CD4-positive, alpha-beta T cell treated with Interleukin-10 for 1 hour (primary cell): ENCODE data around the gene FSD1.
A peak's percentile ranks its signal among the peaks of the same experiment; 100 is the strongest.
"Not testable (repeated sequence)": the region's sequence is repeated elsewhere in the genome, so short reads cannot be mapped to it uniquely, and the experiment has no call there.

Source experiments
- DNase-seq: peaks from one replicate; pipeline ENCODE4 v3.0.0-alpha.2; 2020

FSD1 gene

DNA sequence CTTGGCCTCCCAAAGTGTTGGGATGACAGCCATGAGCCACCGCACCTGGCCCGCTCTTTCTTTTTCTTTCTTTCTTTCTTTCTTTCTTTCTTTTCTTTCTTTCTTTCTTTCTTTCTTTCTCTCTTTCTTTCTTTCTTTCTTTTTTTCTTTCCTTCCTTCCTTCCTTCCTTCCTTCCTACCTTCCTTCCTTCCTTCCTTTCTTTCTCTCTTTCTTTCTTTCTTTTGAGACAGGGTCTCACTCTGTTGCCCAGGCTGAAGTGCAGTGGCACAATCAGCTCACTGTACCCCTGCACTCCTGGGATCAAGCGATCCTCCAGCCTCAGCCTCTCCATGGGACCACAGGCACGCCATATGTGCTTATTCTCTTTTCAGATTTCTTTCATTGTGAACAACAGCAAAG, 18.3 kb upstream of the FSD1 start:
- not testable (repeated sequence) for DNase-seq

DNA sequence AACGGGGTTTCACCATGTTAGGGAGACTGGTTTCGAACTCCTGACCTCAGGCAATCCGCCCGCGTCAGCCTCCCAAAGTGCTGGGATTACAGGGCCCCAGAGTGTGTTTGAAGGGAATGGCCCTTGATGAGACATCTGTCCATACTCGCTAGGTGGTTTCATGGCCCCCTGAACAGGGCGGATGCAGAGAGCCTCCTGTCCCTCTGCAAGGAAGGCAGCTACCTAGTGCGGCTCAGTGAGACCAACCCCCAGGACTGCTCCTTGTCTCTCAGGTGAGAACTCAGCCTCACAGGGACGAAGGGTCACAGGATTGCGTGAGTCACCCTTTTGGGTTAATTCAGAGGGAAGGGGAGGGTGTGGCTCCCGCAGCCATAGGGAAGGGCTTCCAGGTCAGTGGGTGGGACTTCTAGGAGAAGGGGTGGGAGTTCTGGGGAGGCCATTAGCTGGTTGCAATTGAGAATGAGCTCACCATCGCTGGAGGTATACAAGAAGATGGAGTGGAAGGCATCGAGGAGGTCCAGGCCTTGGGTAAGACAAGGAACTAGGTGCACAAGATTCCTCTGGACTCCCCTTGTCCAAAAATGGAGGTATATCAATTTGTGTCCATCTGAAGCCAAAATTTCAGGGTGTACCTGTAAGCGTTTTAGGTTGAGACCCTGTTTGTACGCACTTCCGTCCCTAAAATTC, 16.2 kb upstream of the FSD1 start:
- DNase-seq: no peak

DNA sequence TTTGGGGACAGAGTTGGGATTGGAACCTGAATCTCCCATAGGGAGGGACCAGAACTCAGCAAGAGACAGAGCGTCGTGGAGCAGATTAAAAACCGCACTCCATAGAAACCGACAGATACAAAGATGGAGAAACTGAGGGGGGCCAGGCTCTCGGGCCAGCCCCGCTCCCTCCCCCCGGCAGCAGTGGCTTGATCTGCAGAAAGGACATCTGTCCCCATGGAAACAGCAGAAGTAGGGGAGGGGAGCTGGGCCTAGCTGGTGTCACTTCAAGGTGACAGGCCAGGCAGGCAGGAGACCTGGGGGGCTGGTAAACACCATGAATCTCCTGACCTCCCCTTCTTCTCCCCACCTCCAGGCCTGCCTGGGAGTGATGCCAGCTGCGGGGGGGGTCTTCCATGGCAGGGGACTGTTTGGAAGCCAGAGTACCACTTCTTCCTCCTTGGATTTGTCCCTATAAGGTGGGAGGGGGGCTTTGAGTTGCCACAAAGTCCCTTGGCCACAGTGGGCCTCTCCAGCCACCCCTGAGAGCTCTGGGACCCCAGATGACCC, 13.1 kb upstream of the FSD1 start:
- no peak for DNase-seq

DNA sequence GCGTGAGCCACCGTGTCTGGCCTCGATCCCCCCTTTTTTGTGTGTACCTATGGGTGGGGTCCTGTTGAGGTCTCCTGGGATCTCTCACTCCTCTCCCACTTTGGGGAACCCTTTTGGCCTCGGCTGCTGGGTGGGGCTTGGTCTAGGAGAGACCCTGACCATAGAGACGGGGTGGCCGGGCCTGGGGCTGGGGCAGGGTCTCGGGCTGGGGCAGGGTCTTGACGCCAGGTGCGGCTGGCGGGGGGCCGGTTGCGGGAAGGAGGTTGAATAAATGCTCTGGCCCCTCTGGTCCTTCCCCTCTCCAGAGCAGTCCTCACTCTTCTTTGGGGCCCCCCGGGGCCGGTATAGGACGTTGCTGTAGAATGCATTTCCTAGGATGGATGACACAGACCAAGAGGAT, 11.9 kb upstream of the FSD1 start:
- DNase-seq: no peak

DNA sequence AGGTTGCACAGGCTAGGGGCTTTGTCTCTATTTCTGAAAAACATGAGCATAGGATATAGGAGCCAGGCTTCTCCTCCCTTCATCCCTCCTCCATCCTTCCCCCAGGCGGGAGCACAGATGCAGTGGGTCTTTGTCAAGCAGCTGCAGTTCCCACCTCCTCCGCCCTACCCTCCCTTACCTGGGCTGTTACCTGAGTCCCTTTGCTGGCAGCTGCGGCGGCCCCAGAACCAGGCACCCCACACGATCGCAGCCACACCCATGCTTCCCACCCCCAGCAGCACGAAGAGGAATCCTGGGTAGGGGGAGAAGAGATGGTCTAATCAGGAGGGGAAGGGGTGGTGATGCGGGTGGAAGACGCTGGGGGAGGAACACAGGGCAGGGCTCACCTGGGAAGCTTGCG, 10.0 kb upstream of the FSD1 start:
- no peak for DNase-seq

DNA sequence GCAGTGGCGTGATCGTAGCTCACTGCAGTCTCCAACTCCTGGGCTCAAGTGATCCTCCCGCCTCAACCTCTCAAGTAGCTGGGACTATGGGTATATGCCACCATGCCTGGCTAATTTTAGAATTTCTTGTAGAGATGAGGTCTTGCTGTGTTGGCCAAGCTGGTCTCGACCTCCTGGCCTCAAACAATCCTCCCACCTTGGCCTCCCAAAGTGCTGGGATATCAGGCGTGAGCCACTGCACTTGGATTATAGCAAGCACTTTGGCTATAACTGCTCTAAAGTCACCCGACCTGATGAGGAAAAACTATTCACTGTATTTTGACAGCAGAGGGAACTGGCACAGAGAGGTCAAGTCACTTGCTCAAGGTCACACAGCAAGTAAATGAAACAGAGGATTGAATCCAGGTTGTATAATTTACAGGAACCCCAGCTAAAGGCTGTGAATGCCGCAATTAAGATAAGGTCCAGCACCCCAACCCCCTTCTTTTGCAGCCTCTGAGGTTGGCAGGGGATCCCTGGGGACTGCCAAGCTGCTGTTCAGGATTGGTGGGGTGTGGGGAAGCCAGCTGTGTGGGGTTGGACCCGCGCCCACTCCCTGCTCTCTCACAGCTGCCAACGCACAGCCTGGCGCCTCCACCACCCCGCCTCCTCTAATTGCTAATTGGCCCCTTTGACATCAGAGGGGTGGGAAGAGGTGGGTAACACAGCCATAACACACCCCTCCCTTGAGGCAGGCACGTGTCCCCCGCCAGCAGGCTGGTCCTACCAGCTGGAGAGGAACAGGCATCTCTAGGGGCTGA, 8.2 kb upstream of the FSD1 start:
- no peak for DNase-seq

DNA sequence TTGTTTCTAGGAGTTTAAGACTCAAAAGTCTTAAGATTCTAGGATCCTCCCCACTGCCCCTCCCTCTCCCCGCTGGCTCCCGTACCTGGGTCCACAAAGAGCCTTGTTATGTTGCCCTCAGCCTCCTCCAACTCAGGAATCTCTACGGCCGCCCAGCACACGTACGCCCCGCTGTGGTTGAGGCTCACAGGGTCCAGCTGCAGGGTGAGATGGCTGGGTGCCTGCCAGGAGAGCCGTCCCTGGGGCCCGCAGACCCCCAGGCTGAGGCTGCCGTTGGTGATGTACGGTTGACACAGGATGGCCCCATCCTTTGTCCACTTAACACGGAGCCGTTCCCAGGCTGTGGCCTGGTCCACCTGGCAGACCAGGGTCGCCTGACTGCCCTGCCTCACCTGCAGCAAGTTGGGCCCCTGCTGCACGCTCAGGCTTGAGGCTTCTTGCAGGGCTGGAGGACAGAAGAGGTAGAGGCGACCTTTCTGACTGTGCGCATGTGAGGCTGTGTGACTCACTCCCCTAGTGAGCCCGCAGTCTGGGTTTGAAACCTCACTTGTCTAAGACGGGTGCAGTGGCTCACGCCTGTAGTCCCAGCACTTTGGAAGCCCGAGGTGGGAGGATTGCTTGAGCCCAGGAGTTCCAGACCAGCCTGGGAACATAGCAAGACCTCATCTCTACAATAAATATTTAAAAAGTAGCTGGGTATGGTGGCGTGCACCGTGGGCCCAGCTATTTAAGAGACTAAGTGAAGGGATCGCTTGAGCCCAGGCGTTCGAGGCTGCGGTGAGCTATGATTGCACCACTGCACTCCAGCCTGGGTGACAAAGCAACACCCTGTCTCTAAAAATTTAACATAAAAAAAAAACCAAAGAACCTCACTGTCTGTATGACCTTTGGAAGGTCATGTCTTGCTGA, 6.2 kb upstream of the FSD1 start:
- no peak for DNase-seq

DNA sequence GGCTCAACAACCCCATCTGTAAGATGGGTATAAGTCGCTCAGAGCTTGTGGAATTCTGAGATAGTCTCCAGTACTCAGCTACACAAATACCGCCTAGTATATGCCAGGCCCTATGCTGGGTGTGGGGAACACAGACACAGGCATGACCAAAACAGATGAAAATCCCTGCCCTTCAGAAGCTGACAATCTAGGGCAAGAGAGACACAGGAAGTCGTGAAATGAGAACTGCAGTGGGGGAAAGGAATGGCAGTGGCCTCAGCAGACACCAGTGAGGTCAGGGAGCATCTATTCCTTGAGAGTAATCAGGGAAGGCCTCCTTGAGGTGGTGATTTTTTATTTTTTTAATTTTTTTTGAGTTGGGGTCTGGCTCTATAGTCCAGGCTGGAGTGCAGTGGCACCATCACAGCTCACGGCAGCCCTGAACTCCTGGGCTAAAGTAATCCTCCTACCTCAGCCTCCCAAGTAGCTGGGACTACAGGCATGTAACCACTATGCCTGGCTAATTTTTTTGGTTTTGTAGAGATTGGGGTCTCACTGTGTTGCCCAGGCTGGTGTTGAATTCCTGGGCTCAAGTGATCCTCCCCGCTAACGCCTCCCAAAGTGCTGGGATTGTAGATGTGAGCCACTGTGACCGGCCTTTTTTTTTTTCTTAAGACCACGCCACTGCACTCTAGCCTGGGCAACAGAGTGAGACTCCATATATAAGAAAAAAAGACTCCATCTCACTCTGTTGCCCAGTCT, 5.4 kb upstream of the FSD1 start:
- DNase-seq: no peak

DNA sequence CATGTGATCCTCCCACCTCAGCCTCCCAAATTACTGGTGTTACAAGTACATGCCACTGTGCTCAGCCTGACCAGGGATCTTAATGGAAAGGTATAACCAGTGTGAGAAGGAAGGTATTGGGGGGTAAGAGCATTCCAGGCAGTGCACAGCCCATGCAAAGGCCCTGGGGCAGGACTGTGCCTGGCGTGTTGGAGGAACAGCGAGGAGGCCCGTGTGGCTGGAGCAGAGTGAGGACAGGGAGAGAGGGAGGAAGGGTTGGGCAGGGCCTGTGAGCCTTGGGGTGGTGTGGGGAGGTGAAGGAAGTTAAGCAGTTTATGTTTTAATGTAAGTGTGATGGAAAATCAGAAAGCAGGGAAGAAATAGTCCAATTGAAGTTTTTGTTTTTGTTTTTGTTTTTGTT, 3.8 kb upstream of the FSD1 start:
- no peak for DNase-seq

DNA sequence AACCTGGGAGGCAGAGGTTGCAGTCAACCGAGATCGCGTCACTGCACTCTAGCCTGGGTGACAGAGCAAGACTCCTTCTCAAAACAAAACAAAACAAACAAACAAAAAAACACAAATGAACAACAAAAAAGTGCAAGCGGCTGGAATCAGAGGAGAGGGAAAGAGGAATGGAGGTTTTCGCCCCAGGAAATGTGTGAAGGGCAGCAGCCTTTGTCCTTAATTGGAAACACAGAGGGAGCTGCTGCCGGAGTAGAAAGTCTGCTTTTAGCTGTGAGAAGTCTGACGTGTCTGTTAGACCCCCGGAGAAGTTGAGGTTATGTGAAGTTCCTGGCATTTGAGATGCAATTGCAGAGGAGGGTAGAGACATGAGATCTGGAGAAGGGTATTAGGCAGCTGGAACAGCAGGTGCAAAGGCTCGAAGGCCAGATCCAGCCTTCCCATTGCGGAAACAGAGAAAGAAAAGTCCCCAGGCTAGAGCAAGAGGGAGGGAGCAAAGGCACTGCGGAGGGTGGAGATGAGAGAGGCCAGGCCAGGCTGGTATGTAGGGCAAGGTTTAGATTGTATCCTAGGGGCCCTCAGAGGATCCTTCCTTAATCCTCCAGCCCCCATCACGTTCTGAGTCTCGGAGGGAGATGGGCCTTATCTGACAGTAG, 2.7 kb upstream of the FSD1 start:
- no peak for DNase-seq

DNA sequence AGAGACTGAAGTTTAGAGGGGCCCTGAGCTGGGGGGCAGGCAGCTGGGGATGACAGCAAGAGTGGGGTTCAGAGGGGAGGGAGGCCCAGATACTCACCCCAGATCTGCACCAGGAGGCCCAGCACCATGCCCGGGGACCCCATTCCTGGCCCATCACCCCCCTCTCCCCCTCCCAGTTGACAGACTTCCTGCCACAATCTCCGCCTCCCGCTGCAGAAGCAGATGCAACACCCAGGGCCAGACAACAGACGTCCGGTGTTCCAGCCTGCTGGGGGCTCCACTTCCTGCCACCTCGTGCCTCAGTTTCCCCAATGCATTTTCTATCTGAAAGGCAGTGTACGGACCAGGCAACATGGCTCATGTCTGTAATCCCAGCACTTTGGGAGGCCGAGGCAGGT, 2.2 kb upstream of the FSD1 start, which contains the start of gene TMIGD2:
Gene TMIGD2, minus strand, starts transcription at position 147 of the 398 bp plus-strand sequence. Its CDS starts 4 bp downstream, at position 143.
- no peak for DNase-seq

DNA sequence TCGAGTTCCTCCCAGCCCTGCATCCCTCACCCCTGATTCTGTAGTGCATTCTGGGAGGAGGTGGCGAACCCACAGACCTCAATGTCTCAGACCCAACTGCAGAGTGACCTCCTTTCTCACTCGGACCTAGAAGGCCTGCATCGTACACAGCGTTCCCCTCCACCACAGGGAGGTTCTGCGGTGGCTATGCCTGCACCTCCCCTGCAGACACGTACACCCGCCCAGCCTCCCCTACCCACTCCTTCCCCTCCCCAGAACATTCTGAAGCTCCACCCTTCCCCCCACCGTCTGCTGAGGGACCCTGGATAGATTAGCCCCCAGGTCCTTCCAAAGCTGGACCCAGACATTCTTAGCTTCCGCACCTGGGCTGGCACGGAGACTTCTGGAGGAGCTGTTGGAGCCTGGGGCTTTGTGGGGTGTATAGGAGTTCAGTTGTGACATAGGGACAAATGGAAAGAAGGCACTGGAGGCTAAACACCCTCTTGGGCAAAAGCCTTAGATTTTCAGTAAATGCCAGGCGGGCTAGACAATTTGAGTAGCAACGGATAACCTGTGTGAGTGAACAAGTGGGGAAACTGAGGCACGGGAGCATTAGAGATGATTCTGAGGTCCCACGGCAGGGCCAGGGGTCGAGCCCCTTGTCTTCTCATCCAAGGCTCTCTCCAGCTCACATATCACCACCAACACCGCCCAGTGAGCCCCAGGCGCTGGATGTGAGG, 420 bp upstream of the FSD1 start:
- DNase-seq: peak; percentile 7

DNA sequence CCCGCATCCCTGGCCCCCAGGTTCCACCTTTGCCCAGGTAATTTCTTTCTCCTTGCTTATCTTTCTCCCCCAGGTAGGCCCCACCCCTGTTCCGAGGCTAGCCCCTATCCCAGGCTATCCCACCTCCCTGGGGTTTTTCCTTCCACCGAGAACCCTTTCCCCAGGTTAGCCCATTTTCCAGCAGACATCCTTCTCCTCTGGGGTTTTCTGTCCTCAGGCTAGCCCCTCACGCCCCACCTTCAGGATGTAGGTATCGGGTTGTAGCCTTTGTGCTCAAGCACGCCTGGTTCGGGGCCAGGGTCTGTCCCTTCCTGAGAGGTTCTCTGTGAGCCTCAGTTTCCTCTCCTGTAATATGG, 837 bp downstream of the FSD1 start:
- DNase-seq: no peak

DNA sequence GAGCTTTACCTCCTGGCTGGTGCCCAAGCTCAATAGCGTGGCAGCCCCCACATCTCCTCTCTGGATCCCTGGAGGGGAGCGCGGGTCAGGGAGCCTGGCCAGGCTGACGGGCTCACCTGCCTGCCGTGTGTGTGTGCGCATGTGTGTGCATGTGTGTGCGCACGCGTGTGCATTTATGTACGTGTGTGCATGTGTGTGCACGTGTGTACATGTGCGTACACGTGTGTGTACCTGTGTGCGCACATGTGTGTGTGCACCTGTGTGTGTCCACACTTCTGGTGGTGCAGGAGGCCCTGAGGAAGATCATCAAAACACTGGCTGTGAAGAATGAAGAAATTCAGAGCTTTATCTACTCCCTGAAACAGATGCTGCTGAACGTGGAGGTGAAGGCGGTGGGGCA, 1.3 kb downstream of the FSD1 start:
- DNase-seq: no peak

DNA sequence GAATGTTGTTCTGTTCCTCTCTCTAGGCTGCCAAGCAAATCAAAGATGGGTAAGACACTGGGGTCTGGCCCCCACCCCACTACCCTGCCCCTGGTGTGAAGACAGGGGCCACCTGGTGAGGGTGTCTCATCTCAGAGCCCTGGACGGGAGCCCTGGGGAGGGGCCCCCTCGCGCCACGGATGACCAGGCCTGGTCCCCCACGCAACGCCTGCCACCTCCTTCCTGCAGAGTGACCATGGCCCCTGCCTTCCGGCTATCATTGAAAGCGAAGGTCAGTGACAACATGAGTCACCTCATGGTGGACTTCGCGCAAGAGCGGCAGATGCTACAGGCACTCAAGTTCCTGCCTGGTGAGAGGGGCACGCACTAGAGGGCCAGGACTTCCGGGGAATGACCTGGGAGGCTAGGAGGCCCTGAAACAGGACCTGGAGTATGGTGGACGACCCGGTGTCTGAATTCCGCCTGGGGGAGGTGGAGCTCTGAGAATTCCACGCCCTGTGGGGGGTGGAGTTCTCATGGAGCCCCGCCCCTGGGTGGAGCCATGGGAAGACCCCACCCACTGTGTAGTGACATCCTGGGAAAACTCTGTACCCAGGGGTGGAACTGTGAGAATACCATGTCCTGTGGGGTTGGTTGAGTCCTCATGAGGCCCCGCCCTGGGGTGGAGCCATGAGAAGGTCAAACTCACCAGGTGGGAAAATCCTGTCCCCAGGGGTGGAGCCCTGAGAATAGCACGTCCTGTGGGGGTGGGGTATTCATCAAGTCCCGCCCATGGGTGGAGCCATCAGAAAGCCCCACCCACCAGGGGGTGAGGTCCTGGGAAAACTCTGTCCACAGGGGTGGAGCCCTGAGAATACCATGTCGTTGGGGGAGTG, 6.1 kb downstream of the FSD1 start:
- DNase-seq: no peak

DNA sequence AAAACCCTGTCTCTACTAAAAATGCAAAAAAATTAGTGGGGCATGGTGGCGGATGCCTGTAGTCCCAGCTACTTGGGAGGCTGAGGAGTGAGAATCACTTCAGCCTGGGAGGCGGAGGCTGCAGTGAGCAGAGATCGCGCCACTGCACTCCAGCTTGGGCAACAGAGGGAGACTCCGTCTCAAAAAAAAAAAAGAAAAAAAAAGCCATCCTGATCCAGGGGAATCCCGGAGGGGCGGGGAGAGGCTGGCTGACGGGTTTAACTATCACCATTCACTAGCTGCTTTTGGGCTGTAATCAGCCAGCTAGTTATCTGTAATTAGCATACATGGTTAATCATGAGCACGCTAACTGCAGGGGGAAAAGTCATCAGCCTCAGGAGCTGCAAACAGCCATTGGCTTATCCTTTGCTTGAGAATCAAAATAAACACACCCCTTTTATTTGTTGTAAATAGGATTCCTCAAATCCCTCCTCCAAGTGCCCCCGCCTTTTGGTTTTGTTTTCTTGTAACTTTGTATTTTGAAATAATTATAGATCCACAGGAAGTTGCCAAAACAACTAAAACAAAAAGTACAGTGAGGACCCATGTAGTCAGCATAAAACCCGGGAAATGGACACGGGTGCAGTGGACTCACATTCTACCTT, 9.6 kb downstream of the FSD1 start:
- DNase-seq: no peak

DNA sequence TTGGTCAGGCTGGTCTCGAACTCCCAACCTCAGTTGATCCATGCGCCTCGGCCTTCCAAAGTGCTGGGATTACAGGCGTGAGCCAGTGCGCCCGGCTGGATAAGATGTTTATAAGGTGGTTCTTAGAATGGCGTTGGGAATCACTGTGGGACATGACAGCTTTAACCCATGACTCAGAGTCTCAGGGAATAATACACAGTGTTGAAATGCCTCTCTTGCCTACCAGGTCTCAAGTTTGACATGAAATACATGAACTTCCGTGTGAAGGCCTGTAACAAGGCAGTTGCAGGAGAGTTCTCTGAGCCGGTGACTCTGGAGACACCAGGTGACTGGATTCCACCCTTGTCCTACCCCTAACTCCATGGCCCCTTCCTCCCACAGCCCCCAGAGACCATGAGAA, 12.6 kb downstream of the FSD1 start:
- DNase-seq: no peak

DNA sequence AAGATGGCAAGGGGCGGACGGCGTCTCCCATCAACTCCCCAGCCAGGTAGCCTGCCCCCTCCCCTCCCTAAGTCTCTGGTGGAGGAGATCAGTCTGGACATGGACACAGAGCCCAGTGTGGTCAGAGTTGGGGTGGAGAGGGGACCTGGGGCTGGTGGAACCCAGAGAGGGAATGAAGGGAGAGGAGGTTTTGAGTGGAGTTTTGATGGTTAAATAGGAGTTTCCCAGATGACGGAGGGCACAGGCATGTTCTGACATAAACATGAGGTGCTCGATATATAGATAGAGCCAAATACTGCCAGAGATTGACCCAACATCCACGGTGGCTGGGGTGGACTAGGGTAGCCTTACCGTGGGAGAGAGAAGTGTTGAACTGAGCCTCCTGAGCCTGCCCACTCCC, 14.1 kb downstream of the FSD1 start:
- no peak for DNase-seq

DNA sequence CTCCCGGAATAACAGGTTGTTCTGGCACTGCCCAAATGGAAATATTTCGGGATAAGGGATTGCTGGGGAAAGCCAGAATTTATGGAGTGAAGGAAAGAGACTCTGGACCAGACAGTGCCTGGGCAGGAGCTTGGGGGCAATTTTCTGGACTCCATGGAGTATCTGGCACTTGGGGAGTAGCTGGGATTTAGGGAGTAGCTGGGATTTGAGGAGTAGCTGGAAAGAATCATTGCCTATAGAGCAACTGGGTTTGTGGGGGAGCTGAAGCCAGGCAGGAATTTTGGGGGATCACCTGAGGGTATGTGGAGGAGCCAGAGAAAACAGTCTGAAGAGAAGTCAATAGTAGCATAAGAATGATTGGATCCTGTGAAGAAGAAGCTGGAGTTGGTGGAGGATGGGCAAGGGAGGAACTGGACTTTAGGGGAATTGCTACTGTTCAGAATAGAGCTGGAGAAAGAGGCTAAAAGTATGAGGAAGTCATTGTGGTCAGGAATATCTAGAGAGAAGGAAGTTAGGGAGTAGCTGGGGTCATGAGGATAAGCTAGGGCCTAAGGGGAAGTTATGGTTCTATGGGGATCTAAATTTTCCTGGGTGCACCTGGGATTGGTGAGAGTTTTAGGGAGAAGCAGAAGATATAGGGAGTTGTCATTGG, 14.8 kb downstream of the FSD1 start:
- DNase-seq: no peak
